Aorta (tissue), 5 donors: Measurements from ENCODE around the gene COPG1. TPM values are rescaled to one million over a fixed set of nuclear protein-coding genes. Genes with fewer than 3 reads are reported as not detected.
"Not testable (repeated sequence)": the region's sequence is repeated elsewhere in the genome, so short reads cannot be mapped to it uniquely, and the experiment has no call there.

Experiments
- ATAC-seq: fragments of 200-7000 bp; cut with Tn5 transposase; one replicate; pipeline ENCODE4 v1.9.1; 2022; ENCODE audit warnings: moderate library complexity; ENCODE audit not compliant: low FRiP score
- DNase-seq, 2 donors: peaks; one replicate each; pipeline ENCODE4 v3.0.0-alpha.2; 2020
- H3K27ac ChIP-seq, 2 donors: one replicate each; pipeline ENCODE4 v1.5.1; 2013; ENCODE audit warnings: low read length in 2 of 2, mild to moderate bottlenecking in 2 of 2, moderate library complexity in 2 of 2, control low read depth in 1 of 2, inconsistent platforms in 1 of 2, low read depth in 1 of 2
- H3K27me3 ChIP-seq, 2 donors: one replicate each; pipeline ENCODE4 v1.6.1; 2013; ENCODE audit warnings: control low read depth in 1 of 2, low read length in 1 of 2, mild to moderate bottlenecking in 1 of 2, moderate library complexity in 1 of 2; ENCODE audit not compliant: insufficient read depth in 2 of 2, control insufficient read depth in 1 of 2
- H3K36me3 ChIP-seq, 2 donors: one replicate each; pipeline ENCODE4 v1.6.1; 2013; ENCODE audit warnings: control low read depth in 1 of 2, low read length in 1 of 2, mild to moderate bottlenecking in 1 of 2; ENCODE audit not compliant: insufficient read depth in 2 of 2, control insufficient read depth in 1 of 2
- H3K4me1 ChIP-seq, 2 donors: one replicate each; pipeline ENCODE4 v1.6.1; 2013; ENCODE audit warnings: low read length in 2 of 2, control low read depth in 1 of 2, mild to moderate bottlenecking in 1 of 2, moderate library complexity in 1 of 2; ENCODE audit not compliant: insufficient read depth in 2 of 2, control insufficient read depth in 1 of 2
- H3K4me3 ChIP-seq, 2 donors: one replicate each; pipeline ENCODE4 v1.5.1; 2013; ENCODE audit warnings: low read length in 2 of 2, control low read depth in 1 of 2, mild to moderate bottlenecking in 1 of 2
- H3K9me3 ChIP-seq: one replicate; pipeline ENCODE4 v1.6.1; 2013; ENCODE audit warnings: mild to moderate bottlenecking, low read length; ENCODE audit not compliant: control insufficient read depth
- WGBS, 2 donors: extraction: QIAGEN DNeasy Blood & Tissue Kit; methylation state at CpG; one replicate each; pipeline ENCODE4 v1.1.7; 2013; 5-methylcytosine and 5-hydroxymethylcytosine counted together
- intact Hi-C, 2 donors: fragments of 100-400 bp; cut with DNase I; formaldehyde crosslinking; loops; one replicate each; pipeline versions ENCODE4 v1.14.2 to v1.15.0; 2022
- polyA plus RNA-seq, 2 donors: library from polyadenylated mRNA; stranded (reverse); fragments of 200-250 nt; gene quantifications; one replicate each; pipeline ENCODE4 v1.2.3, GENCODE V29; 2013
- total RNA-seq, 2 donors: library from RNA; stranded (reverse); fragmentation: NEBNext Ultra II Directional; extraction: Animal tissue kit (Norgen Biotek cat#: 25700); gene quantifications; one replicate each; pipeline ENCODE4 v1.2.1, GENCODE V29; 2021
- donor health status: healthy with polysubstance abuse.
- donor health status: Bipolar disorder and iron deficiency.
- donor health status: DM: no; HTN: no; CAD: no.
- donor health status: DM: no; HTN: no; CAD: no.
- donor health status: DM: yes; HTN: yes; CAD: no.

COPG1 gene
- total and polyA plus RNA-seq, 4 donors: 39.7 to 155 (median 117) TPM

GRCh38 chr3:129218742-129219141 lies 30.7 kb upstream of the COPG1 start:
- Histone ChIP-seq H3K36me3 (no peaks in the 10 kb centered on the region), H3K9me3 (no peaks in the 10 kb centered on the region), H3K4me3 (no peak overlapping the region), H3K27ac (no peak overlapping the region), H3K27me3 (no peaks in the 10 kb centered on the region), H3K4me1 (no peaks in the 10 kb centered on the region)
- intact Hi-C loops: no loop called here
- WGBS, 2 donors: 84% methylated on average over 2 of the region's 2 CpGs
- DNase-seq (no peak), ATAC-seq (no peak)

GRCh38 chr3:129224387-129224786 lies 25.0 kb upstream of the COPG1 start:
- ATAC-seq, H3K9me3 ChIP-seq, H3K4me3 ChIP-seq, intact Hi-C loops, H3K27me3 ChIP-seq, H3K27ac ChIP-seq, DNase-seq, H3K4me1 ChIP-seq, H3K36me3 ChIP-seq: not testable (repeated sequence)
- 71 to 74% methylated on average over 1 of the region's 1 CpG for WGBS, 2 donors

GRCh38 chr3:129224984-129225393 lies 24.4 kb upstream of the COPG1 start:
- Histone ChIP-seq H3K4me1 (no peaks in the 10 kb centered on the region), H3K4me3 (no peak overlapping the region), H3K9me3 (no peaks in the 10 kb centered on the region), H3K36me3 (no peaks in the 10 kb centered on the region), H3K27ac (no peak overlapping the region), H3K27me3 (no peaks in the 10 kb centered on the region)
- DNase-seq (peak; percentile 81 to 93), ATAC-seq (peak; percentile 92)
- intact Hi-C loops: no loop called here
- 0 to 1% methylated on average over 9 of the region's 9 CpGs for WGBS, 2 donors

GRCh38 chr3:129226374-129226773 lies 23.0 kb upstream of the COPG1 start:
- H3K4me3 ChIP-seq: no peak overlapping the region
- no peaks in the 10 kb centered on the region for H3K36me3 ChIP-seq
- no peaks in the 10 kb centered on the region for H3K9me3 ChIP-seq
- intact Hi-C loops: no loop called here
- ATAC-seq (peak; percentile 70), DNase-seq (peak; percentile 87 to 92)
- no peaks in the 10 kb centered on the region for H3K4me1 ChIP-seq
- 44 to 46% methylated on average over 6 of the region's 6 CpGs for WGBS, 2 donors
- no peak overlapping the region for H3K27ac ChIP-seq
- no peaks in the 10 kb centered on the region for H3K27me3 ChIP-seq

- Histone ChIP-seq H3K27me3 (no peaks in the 10 kb centered on the region), H3K4me3 (no peak overlapping the region), H3K36me3 (no peaks in the 10 kb centered on the region), H3K9me3 (no peaks in the 10 kb centered on the region), H3K27ac (no peak overlapping the region), H3K4me1 (no peaks in the 10 kb centered on the region)
- WGBS, 2 donors: 79 to 84% methylated on average over 11 of the region's 11 CpGs
- peak in 1 of 2 donors; percentile 55 for DNase-seq
- intact Hi-C loops: no loop called here
- ATAC-seq: no peak
Observed at GRCh38 chr3:129228891-129229585, 20.4 kb upstream of the COPG1 start.

DNA sequence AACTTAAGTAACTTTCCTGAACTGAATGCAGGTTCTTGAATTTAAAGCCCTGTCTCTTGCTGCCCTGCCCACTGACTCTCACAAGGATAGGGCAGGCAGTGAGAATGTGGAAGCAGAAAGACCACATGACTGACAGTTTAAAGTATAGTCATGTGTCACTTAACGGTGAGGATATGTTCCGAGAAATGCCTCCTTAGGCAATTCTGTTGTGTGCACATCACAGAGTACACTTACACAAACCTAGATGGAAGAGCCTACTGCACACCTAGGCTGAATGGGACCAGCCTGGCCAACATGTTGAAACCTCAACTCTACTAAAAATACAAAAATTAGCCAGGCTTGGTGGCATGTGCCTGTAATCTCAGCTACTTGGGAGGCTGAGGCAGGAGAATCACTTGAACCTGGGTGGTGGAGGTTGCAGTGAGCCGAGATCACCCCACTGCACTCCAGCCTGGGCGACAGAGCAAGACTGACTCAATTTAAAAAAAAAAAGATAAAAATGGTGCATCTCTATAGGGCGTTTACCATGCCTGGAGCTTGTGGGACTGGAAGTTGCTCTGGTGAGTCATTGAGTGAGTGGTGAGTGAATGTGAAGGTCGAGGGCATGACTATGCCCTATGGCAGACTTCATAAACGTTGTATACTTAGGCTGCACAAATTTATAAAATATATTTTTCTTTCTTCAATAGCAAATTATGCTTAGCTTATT lies 18.9 kb upstream of the COPG1 start:
- Histone ChIP-seq H3K9me3 (no peaks in the 10 kb centered on the region), H3K4me3 (no peak overlapping the region), H3K27ac (no peak overlapping the region), H3K27me3 (no peaks in the 10 kb centered on the region), H3K4me1 (no peaks in the 10 kb centered on the region), H3K36me3 (no peaks in the 10 kb centered on the region)
- DNase-seq: peak in 1 of 2 donors; percentile 24
- no peak for ATAC-seq
- 65 to 69% methylated on average over 7 of the region's 7 CpGs for WGBS, 2 donors
- intact Hi-C loops: no loop called here

DNA sequence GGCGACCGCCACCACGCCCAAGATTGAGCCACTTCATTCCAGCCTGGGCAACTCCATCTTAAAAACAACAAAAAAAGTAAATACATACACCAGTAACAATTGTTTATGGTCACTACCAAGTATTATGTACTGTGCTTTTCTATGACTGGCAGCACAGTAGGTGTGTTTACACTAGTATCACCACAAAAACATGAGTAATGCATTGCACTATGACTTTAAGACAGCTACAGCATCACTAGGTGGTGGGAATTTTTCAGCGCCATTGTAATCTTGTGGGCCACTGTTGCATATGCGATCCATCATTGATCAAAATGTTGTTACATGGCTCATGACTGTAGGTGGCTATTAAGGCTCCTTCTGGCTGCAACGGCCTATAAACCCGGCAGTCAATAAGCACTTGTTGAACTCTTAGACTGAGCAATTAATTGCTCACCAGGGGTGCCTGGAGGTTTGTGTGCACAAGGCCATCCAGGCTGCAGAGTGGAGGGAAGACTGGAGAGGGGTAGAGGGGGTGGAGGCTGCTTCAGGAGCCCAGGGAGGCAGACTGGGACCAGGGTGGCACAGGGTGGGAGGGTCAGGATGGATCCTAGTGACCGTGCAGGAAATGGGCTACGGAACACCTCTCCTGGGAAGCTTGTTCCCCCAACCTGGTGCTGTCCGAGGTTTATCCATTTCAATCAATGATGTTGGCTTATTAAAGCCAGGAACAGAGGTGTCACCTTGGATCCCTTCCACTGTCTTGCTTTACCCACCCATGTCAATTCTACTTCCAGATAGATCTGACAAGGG lies 17.9 kb upstream of the COPG1 start:
- H3K9me3 ChIP-seq: no peaks in the 10 kb centered on the region
- intact Hi-C loops: no loop called here
- peak in 1 of 2 donors; percentile 56 for DNase-seq
- 75 to 78% methylated on average over 10 of the region's 10 CpGs for WGBS, 2 donors
- H3K4me1 ChIP-seq: no peaks in the 10 kb centered on the region
- no peak overlapping the region for H3K4me3 ChIP-seq
- H3K36me3 ChIP-seq: no peaks in the 10 kb centered on the region
- no peak for ATAC-seq
- no peaks in the 10 kb centered on the region for H3K27me3 ChIP-seq
- H3K27ac ChIP-seq: no peak overlapping the region

- no peaks in the 10 kb centered on the region for H3K27me3 ChIP-seq
- ATAC-seq: peak; percentile 67
Observed at GRCh38 chr3:129233538-129233937, 15.9 kb upstream of the COPG1 start.

More at GRCh38 chr3:129233538-129233937, 15.9 kb upstream of the COPG1 start:
- Histone ChIP-seq H3K4me1 (no peaks in the 10 kb centered on the region), H3K9me3 (no peaks in the 10 kb centered on the region), H3K27ac (no peak overlapping the region), H3K36me3 (no peaks in the 10 kb centered on the region), H3K4me3 (no peak overlapping the region)
- DNase-seq: peak in 1 of 2 donors; percentile 87
- intact Hi-C loops: no loop called here
- 67% methylated on average over 4 of the region's 4 CpGs for WGBS, 2 donors
